Measurements from ENCODE around the gene HDAC4. TPM values are rescaled to one million over a fixed set of nuclear protein-coding genes. Genes with fewer than 3 reads are reported as not detected.

The HDAC4 gene
- total RNA-seq, 1 experiment from 2014 or later: 40.1 TPM

GRCh38 chr2:239391286-239392071, 9.3 kb downstream of the HDAC4 start:
- in situ Hi-C loops (cut with HindIII; ENCODE audit: low pct_unique_long_range_greater_than_20kb, low sequenced_read_pairs): no loop called here
- Histone ChIP-seq H3K9me3 (ENCODE audit: control insufficient read depth, insufficient read depth, low read depth, low read length) (no peaks in the 10 kb centered on the region), H3K36me3 (ENCODE audit: control insufficient read depth, insufficient read depth, low read length) (no peaks in the 10 kb centered on the region), H3K4me1 (ENCODE audit: control insufficient read depth, insufficient read depth, low read length) (peaks cover 2% of the 10 kb centered on the region; the same call in 1 of the 2 replicates), H3K4me3 (ENCODE audit: low read depth in 2 of 2, low read length in 2 of 2) (no peak overlapping the region), H3K27ac (ENCODE audit: low read length) (no peak overlapping the region), H3K27me3 (ENCODE audit: control insufficient read depth, insufficient read depth, low read length) (no peaks in the 10 kb centered on the region)
- intact Hi-C loops (cut with micrococcal nuclease; ENCODE audit: unreplicated experiment): no loop called here
- no TSS peak for BruUV-seq (replicated peaks)
- ChIA-PET CTCF (no interaction called here), POLR2A (no interaction called here)
- DNase-seq (ENCODE audit: low read depth, low spot score): no peak
- TF ChIP-seq SIN3A (IDR thresholded peaks at IDR 0.05; ENCODE audit: borderline replicate concordance, insufficient read depth, low read depth, low read length) (no peak), POLR2AphosphoS5 (IDR thresholded peaks at IDR 0.05; ENCODE audit: low read depth, low read length) (no peak), TCF7L2 (IDR thresholded peaks at IDR 0.05; ENCODE audit: low read depth, low read length) (no peak), CTCF (IDR thresholded peaks at IDR 0.05) (no peak), REST (IDR thresholded peaks at IDR 0.05; ENCODE audit: insufficient read depth in 1 of 2, low read depth in 2 of 2, low read length in 1 of 2) (no peak)
- ATAC-seq: no peak

- in situ Hi-C loops (cut with HindIII; ENCODE audit: low pct_unique_long_range_greater_than_20kb, low sequenced_read_pairs) (no loop called here), intact Hi-C loops (cut with micrococcal nuclease; ENCODE audit: unreplicated experiment) (no loop called here)
- ChIA-PET CTCF (no interaction called here), POLR2A (no interaction called here)
- no peak for TF ChIP-seq CTCF (IDR thresholded peaks at IDR 0.05)
- peaks cover 2% of the 10 kb centered on the region; the same call in 1 of the 2 replicates for H3K4me1 ChIP-seq (ENCODE audit: control insufficient read depth, insufficient read depth, low read length)
- no peak overlapping the region for H3K27ac ChIP-seq (ENCODE audit: low read length)
- H3K4me3 ChIP-seq (ENCODE audit: low read depth in 2 of 2, low read length in 2 of 2): no peak overlapping the region
- no TSS peak for BruUV-seq (replicated peaks)
- ATAC-seq: no peak; the same call in 1 of the 2 replicates
- no peak for DNase-seq (ENCODE audit: low read depth, low spot score)
- H3K27me3 ChIP-seq (ENCODE audit: control insufficient read depth, insufficient read depth, low read length): no peaks in the 10 kb centered on the region
- no peaks in the 10 kb centered on the region for H3K36me3 ChIP-seq (ENCODE audit: control insufficient read depth, insufficient read depth, low read length)
- no peaks in the 10 kb centered on the region for H3K9me3 ChIP-seq (ENCODE audit: control insufficient read depth, insufficient read depth, low read depth, low read length)
These were observed 10.1 kb downstream of the HDAC4 start for GRCh38 chr2:239390546-239391285.
